GM20431 (cell line): ENCODE data around the gene TAGLN3.

ENCODE experiments used
- in situ Hi-C: fragments of 300-500 bp; cut with MseI, MboI; formaldehyde crosslinking; loops from one replicate; pipeline ENCODE4 v1.15.0; 2020; ENCODE audit warnings: low sequenced_read_pairs; ENCODE audit not compliant: unreplicated experiment

Gene TAGLN3

GRCh38 chr3:111975131-111975530, 23.6 kb upstream of the TAGLN3 start:
- in situ Hi-C loops = no loop called here

GRCh38 chr3:111976254-111976653, 22.5 kb upstream of the TAGLN3 start:
- in situ Hi-C loops = no loop called here

- in situ Hi-C loops = no loop called here
Measured at GRCh38 chr3:111978583-111979433, 19.9 kb upstream of the TAGLN3 start, which contains the start of gene ABHD10. Gene ABHD10, plus strand, starts transcription at chr3:111979026. Its CDS starts 36 bp downstream, at chr3:111979062.

- in situ Hi-C loops = no loop called here
Measured at GRCh38 chr3:111979434-111980038, 19.2 kb upstream of the TAGLN3 start.

- in situ Hi-C loops = no loop called here
Measured at GRCh38 chr3:111980716-111981456, 17.8 kb upstream of the TAGLN3 start.

GRCh38 chr3:111981457-111981763, 17.3 kb upstream of the TAGLN3 start:
- in situ Hi-C loops = no loop called here

GRCh38 chr3:111984636-111985298, 14.0 kb upstream of the TAGLN3 start:
- in situ Hi-C loops = no loop called here

- in situ Hi-C loops = no loop called here
Measured at GRCh38 chr3:111986800-111987199, 11.9 kb upstream of the TAGLN3 start.

GRCh38 chr3:111989061-111989678, 9.6 kb upstream of the TAGLN3 start:
- in situ Hi-C loops = no loop called here

GRCh38 chr3:111993038-111993437, 5.7 kb upstream of the TAGLN3 start:
- in situ Hi-C loops = no loop called here

GRCh38 chr3:111999484-112000324, 982 bp downstream of the TAGLN3 start:
- in situ Hi-C loops = no loop called here

- in situ Hi-C loops = no loop called here
Measured at GRCh38 chr3:112000367-112000771, 1.6 kb downstream of the TAGLN3 start.

GRCh38 chr3:112000966-112001365, 2.2 kb downstream of the TAGLN3 start:
- in situ Hi-C loops = no loop called here

GRCh38 chr3:112001526-112001925, 2.8 kb downstream of the TAGLN3 start:
- in situ Hi-C loops = no loop called here

- in situ Hi-C loops = no loop called here
Measured at GRCh38 chr3:112002096-112002971, 3.6 kb downstream of the TAGLN3 start.

- in situ Hi-C loops = no loop called here
Measured at GRCh38 chr3:112003321-112004080, 4.8 kb downstream of the TAGLN3 start.

GRCh38 chr3:112004187-112004586, 5.5 kb downstream of the TAGLN3 start:
- in situ Hi-C loops = no loop called here

- in situ Hi-C loops = no loop called here
Measured at GRCh38 chr3:112004669-112005068, 5.9 kb downstream of the TAGLN3 start.
